HEK293 (cell line): Measurements from ENCODE around the gene CLTCL1.

Experiments used
- CTCF ChIA-PET: fragments of 350-600 bp; formaldehyde crosslinking; extraction: SDS; loops from one replicate; lab custom pipeline; 2021; ENCODE audit warnings: antibody characterized with exemption; lab: Yijun Ruan, JAX
- POLR2A ChIA-PET: fragments of 300-600 bp; formaldehyde crosslinking; extraction: SDS; loops from one replicate; lab custom pipeline; 2020; ENCODE audit warnings: antibody characterized with exemption, inconsistent platforms; lab: Yijun Ruan, JAX
- H3K27ac ChIP-seq: fragments of 200-500 bp; sonication (Bioruptor generic); 2 replicates; pipeline ENCODE4 v1.5.1; 2014; ENCODE audit warnings: low read depth, low read length, control low read depth, inconsistent platforms; ENCODE audit errors: extremely low read depth
- H3K36me3 ChIP-seq, 2 experiments: fragments of 200-500 bp in 1 of 2; sonication (Bioruptor generic) in 1 of 2; 1 replicate in 1 of 2; 2 replicates in 1 of 2; pipeline ENCODE4 v1.5.1; 2014 to 2017; ENCODE audit warnings: inconsistent platforms in 2 of 2, low read length in 2 of 2; ENCODE audit not compliant: control insufficient read depth in 2 of 2, insufficient read depth in 1 of 2
- H3K4me1 ChIP-seq: fragments of 200-500 bp; sonication (Bioruptor generic); 2 replicates; pipeline ENCODE4 v1.5.1; 2014; ENCODE audit warnings: mild to moderate bottlenecking, low read length, inconsistent platforms; ENCODE audit not compliant: control insufficient read depth, insufficient read depth
- H3K4me3 ChIP-seq: 2 replicates; pipeline ENCODE4 v1.5.1; 2011; ENCODE audit warnings: low read depth, mild to moderate bottlenecking, control low read depth, low read length, moderate library complexity
- H3K9me3 ChIP-seq: fragments of 200-500 bp; sonication (Bioruptor generic); 2 replicates; pipeline ENCODE4 v1.5.1; 2014; ENCODE audit warnings: low read depth, low read length, inconsistent platforms; ENCODE audit not compliant: control insufficient read depth, insufficient read depth
- BCL11A ChIP-seq: fragments of 450-650 bp; formaldehyde crosslinking; IDR thresholded peaks from 2 replicates; pipeline ENCODE4 v1.5.1; 2016; ENCODE audit warnings: low read depth, missing biosample characterization, missing genetic modification characterization
- GFI1B ChIP-seq: fragments of 450-650 bp; formaldehyde crosslinking; IDR thresholded peaks from 2 replicates; pipeline ENCODE4 v1.5.1; 2016; ENCODE audit warnings: missing biosample characterization, missing genetic modification characterization
- INSM2 ChIP-seq: fragments of 450-650 bp; formaldehyde crosslinking; IDR thresholded peaks from 2 replicates; pipeline ENCODE4 v1.5.1; 2016; ENCODE audit warnings: missing biosample characterization, missing genetic modification characterization
- KLF1 ChIP-seq: fragments of 450-650 bp; formaldehyde crosslinking; IDR thresholded peaks from 2 replicates; pipeline ENCODE4 v1.5.1; 2016; ENCODE audit warnings: missing biosample characterization, missing genetic modification characterization
- KLF10 ChIP-seq: fragments of 450-650 bp; IDR thresholded peaks from 2 replicates; pipeline ENCODE4 v1.5.1; 2018; ENCODE audit warnings: missing biosample characterization, mild to moderate bottlenecking, missing genetic modification characterization
- KLF17 ChIP-seq: fragments of 450-650 bp; formaldehyde crosslinking; IDR thresholded peaks from 2 replicates; pipeline ENCODE4 v1.5.1; 2016; ENCODE audit warnings: missing biosample characterization, missing genetic modification characterization
- KLF8 ChIP-seq: fragments of 450-650 bp; formaldehyde crosslinking; IDR thresholded peaks from 2 replicates; pipeline ENCODE4 v1.5.1; 2016; ENCODE audit warnings: missing biosample characterization, missing genetic modification characterization
- MEIS1 ChIP-seq: sonication (generic); formaldehyde crosslinking; IDR thresholded peaks from 2 replicates; pipeline ENCODE4 v1.8.1; 2022; ENCODE audit warnings: missing genetic modification reagents, mild to moderate bottlenecking, borderline replicate concordance
- SP2 ChIP-seq: fragments of 450-650 bp; formaldehyde crosslinking; IDR thresholded peaks from 2 replicates; pipeline ENCODE4 v1.5.1; 2016; ENCODE audit warnings: missing biosample characterization, missing genetic modification characterization
- SP7 ChIP-seq: fragments of 450-650 bp; formaldehyde crosslinking; IDR thresholded peaks from 2 replicates; pipeline ENCODE4 v1.5.1; 2016; ENCODE audit warnings: missing biosample characterization, missing genetic modification characterization
- WT1 ChIP-seq: fragments of 450-650 bp; formaldehyde crosslinking; IDR thresholded peaks from 2 replicates; pipeline ENCODE4 v1.5.1; 2016; ENCODE audit warnings: missing biosample characterization, missing genetic modification characterization
- ZFHX2 ChIP-seq: fragments of 450-650 bp; formaldehyde crosslinking; conservative IDR thresholded peaks from 2 replicates; pipeline ENCODE4 v1.5.1; 2016; ENCODE audit warnings: missing biosample characterization, missing genetic modification characterization
- ZNF211 ChIP-seq: fragments of 450-650 bp; formaldehyde crosslinking; IDR thresholded peaks from 2 replicates; pipeline ENCODE4 v1.5.1; 2016; ENCODE audit warnings: low read depth, missing biosample characterization, missing genetic modification characterization
- ZNF302 ChIP-seq: fragments of 450-650 bp; formaldehyde crosslinking; IDR thresholded peaks from 2 replicates; pipeline ENCODE4 v1.5.1; 2016; ENCODE audit warnings: missing biosample characterization, missing genetic modification characterization, low read depth
- ZNF311 ChIP-seq: fragments of 450-650 bp; formaldehyde crosslinking; IDR thresholded peaks from 2 replicates; pipeline ENCODE4 v1.5.1; 2017; ENCODE audit warnings: missing biosample characterization, missing genetic modification characterization, borderline replicate concordance
- ZNF518A ChIP-seq: fragments of 450-650 bp; formaldehyde crosslinking; conservative IDR thresholded peaks from 2 replicates; pipeline ENCODE4 v1.5.1; 2016; ENCODE audit warnings: low read depth, missing biosample characterization, missing genetic modification characterization
- ZNF549 ChIP-seq: fragments of 450-650 bp; IDR thresholded peaks from 2 replicates; pipeline ENCODE4 v1.5.1; 2018; ENCODE audit warnings: missing biosample characterization, missing genetic modification characterization, mild to moderate bottlenecking, inconsistent platforms, moderate library complexity
- ZNF610 ChIP-seq: fragments of 450-650 bp; formaldehyde crosslinking; IDR thresholded peaks from 2 replicates; pipeline ENCODE4 v1.5.1; 2016; ENCODE audit warnings: missing biosample characterization, missing genetic modification characterization, borderline replicate concordance
- ZNF629 ChIP-seq: fragments of 450-650 bp; formaldehyde crosslinking; IDR thresholded peaks from 2 replicates; pipeline ENCODE4 v1.5.1; 2017; ENCODE audit warnings: missing biosample characterization, missing genetic modification characterization
- ZNF645 ChIP-seq: fragments of 450-650 bp; formaldehyde crosslinking; IDR thresholded peaks from 2 replicates; pipeline ENCODE4; 2016; ENCODE audit warnings: missing biosample characterization, missing genetic modification characterization
- ZNF692 ChIP-seq: fragments of 450-650 bp; formaldehyde crosslinking; IDR thresholded peaks from 2 replicates; pipeline ENCODE4 v1.5.1; 2016; ENCODE audit warnings: missing biosample characterization, missing genetic modification characterization
- ZNF701 ChIP-seq: fragments of 450-650 bp; formaldehyde crosslinking; IDR thresholded peaks from 2 replicates; pipeline ENCODE4 v1.5.1; 2016; ENCODE audit warnings: missing biosample characterization, missing genetic modification characterization
- ZNF76 ChIP-seq: fragments of 450-650 bp; formaldehyde crosslinking; IDR thresholded peaks from 2 replicates; pipeline ENCODE4; 2016; ENCODE audit warnings: low read depth, missing biosample characterization, missing genetic modification characterization, borderline replicate concordance
- ZXDB ChIP-seq: fragments of 450-650 bp; formaldehyde crosslinking; IDR thresholded peaks from 2 replicates; pipeline ENCODE4 v1.5.1; 2016; ENCODE audit warnings: missing biosample characterization, missing genetic modification characterization

CLTCL1 gene

GRCh38 chr22:19178657-19179496, 112.6 kb downstream of the CLTCL1 start, which contains the start of gene SLC25A1:
Gene SLC25A1, minus strand, starts transcription at chr22:19178736. Its CDS starts 63 bp downstream, at chr22:19178673.
- ChIA-PET POLR2A (interaction anchor here (0.5 to 3.2 kb wide), 19 partner anchors 8 to 451 kb away, joined by 3 to 26 read pairs (median 5); partner anchors contain the start of genes CDC45, CLTCL1, DGCR2 and ESS2), CTCF (interaction anchor here (0.5 to 3.0 kb wide), 30 partner anchors 8 to 525 kb away, joined by 3 to 18 read pairs (median 4); partner anchors contain the start of gene ESS2)
- Histone ChIP-seq H3K27ac (peak within 1 kb of the TSS; percentile 84), H3K4me1 (no peaks in the 10 kb centered on the region; the same call in 1 of the 2 replicates), H3K4me3 (peak within 1 kb of the TSS; percentile 82), H3K36me3 (peaks cover 0 to 39% of the 10 kb centered on the region in 2 experiments; a peak in 1 of 3 replicates), H3K9me3 (no peaks in the 10 kb centered on the region)
- TF ChIP-seq WT1 (tag by site-specific recombination) (peak; percentile 37; the same call in 1 of the 2 replicates), SP7 (tag by site-specific recombination) (peak; percentile 76), ZNF629 (tag by site-specific recombination) (peak; percentile 52), ZNF311 (tag by site-specific recombination) (no peak), ZNF692 (tag by site-specific recombination) (no peak), ZNF211 (tag by site-specific recombination) (no peak), ZNF701 (tag by site-specific recombination) (no peak), KLF1 (tag by site-specific recombination) (peak; percentile 80), GFI1B (tag by site-specific recombination) (no peak), ZNF549 (tag by site-specific recombination) (no peak), ZNF76 (tag by site-specific recombination) (peak; percentile 31; the same call in 1 of the 2 replicates), ZFHX2 (peak; percentile 38), KLF8 (tag by site-specific recombination) (peak; percentile 78), ZNF302 (tag by site-specific recombination) (no peak), INSM2 (peak; percentile 32; the same call in 1 of the 2 replicates), ZNF610 (tag by site-specific recombination) (peak; percentile 92), ZXDB (tag by site-specific recombination) (peak; percentile 65), BCL11A (no peak), KLF10 (tag by site-specific recombination) (peak; percentile 83), ZNF518A (no peak), MEIS1 (CRISPR knock-in tag) (no peak), SP2 (peak; percentile 65), ZNF645 (tag by site-specific recombination) (no peak), KLF17 (peak; percentile 81; the same call in 1 of the 2 replicates)
